Measurements from ENCODE around the gene SLC25A13.

DNA sequence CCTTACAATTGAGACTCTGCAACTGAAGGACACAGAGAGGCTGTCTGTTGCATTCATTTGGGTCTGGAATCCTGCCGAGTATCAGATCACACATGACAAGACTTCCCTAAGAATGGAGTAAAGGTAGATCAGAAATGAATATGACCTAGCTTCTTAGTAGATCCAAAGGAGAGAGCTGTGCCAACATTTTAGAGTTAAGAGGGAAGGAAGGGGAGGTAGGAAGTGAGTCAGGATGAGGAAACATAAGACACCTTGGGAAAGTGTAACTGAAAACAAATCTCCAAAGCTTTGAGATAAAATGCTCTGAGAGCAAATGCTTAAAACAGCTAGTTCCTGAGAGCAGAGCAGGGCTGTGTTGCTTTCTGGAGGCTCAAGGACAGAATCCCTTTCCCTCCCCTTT lies 6.1 kb upstream of the SLC25A13 start:
- TF ChIP-seq, protein P1, sequence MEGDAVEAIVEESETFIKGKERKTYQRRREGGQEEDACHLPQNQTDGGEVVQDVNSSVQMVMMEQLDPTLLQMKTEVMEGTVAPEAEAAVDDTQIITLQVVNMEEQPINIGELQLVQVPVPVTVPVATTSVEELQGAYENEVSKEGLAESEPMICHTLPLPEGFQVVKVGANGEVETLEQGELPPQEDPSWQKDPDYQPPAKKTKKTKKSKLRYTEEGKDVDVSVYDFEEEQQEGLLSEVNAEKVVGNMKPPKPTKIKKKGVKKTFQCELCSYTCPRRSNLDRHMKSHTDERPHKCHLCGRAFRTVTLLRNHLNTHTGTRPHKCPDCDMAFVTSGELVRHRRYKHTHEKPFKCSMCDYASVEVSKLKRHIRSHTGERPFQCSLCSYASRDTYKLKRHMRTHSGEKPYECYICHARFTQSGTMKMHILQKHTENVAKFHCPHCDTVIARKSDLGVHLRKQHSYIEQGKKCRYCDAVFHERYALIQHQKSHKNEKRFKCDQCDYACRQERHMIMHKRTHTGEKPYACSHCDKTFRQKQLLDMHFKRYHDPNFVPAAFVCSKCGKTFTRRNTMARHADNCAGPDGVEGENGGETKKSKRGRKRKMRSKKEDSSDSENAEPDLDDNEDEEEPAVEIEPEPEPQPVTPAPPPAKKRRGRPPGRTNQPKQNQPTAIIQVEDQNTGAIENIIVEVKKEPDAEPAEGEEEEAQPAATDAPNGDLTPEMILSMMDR (IDR thresholded peaks at IDR 0.05) = no peak
- no peak for TF ChIP-seq POLR2A (IDR thresholded peaks at IDR 0.05)

Measured in testis (tissue), 2 donors.